KMS-11 (cell line): Measurements from ENCODE around the gene AOC1.

Experiments
- H2AFZ ChIP-seq: fragments of 200-600 bp; sonication (generic); 2 replicates; pipeline ENCODE4 v1.6.1; 2016; ENCODE audit warnings: antibody characterized with exemption, mixed run types, low read depth
- H3K27ac ChIP-seq: fragments of 200-600 bp; sonication (generic); 2 replicates; pipeline ENCODE4 v1.6.1; 2016; ENCODE audit warnings: mild to moderate bottlenecking, mixed run types
- H3K27me3 ChIP-seq: fragments of 200-600 bp; sonication (generic); 2 replicates; pipeline ENCODE4 v1.6.1; 2017; ENCODE audit warnings: mild to moderate bottlenecking, low read depth, mixed run types, moderate library complexity; ENCODE audit not compliant: insufficient read depth
- H3K36me3 ChIP-seq: fragments of 200-600 bp; sonication (generic); 2 replicates; pipeline ENCODE4 v1.6.1; 2017; ENCODE audit warnings: mild to moderate bottlenecking, mixed run types; ENCODE audit not compliant: insufficient read depth
- H3K4me1 ChIP-seq: fragments of 200-600 bp; sonication (generic); 2 replicates; pipeline ENCODE4 v1.6.1; 2016; ENCODE audit warnings: mild to moderate bottlenecking, low read depth, mixed run types; ENCODE audit not compliant: poor library complexity, severe bottlenecking
- H3K4me2 ChIP-seq: fragments of 200-600 bp; sonication (generic); 2 replicates; pipeline ENCODE4 v1.7.0; 2016; ENCODE audit warnings: mild to moderate bottlenecking, mixed run types
- H3K4me3 ChIP-seq: fragments of 200-600 bp; sonication (generic); IDR thresholded peaks from 2 replicates; pipeline ENCODE4 v1.6.1; 2017; ENCODE audit warnings: low read depth, low read length, mixed read lengths; ENCODE audit not compliant: insufficient read depth
- H3K79me2 ChIP-seq: fragments of 200-600 bp; sonication (generic); 2 replicates; pipeline ENCODE4 v1.6.1; 2016; ENCODE audit warnings: low read depth, mixed run types; ENCODE audit not compliant: insufficient read depth
- H3K9ac ChIP-seq: fragments of 200-600 bp; sonication (generic); 2 replicates; pipeline ENCODE4 v1.6.1; 2016; ENCODE audit warnings: mild to moderate bottlenecking, mixed run types
- H4K20me1 ChIP-seq: fragments of 200-600 bp; sonication (generic); 2 replicates; pipeline ENCODE4 v1.6.1; 2016; ENCODE audit warnings: mild to moderate bottlenecking, mixed run types; ENCODE audit not compliant: insufficient read depth
- CTCF ChIP-seq: fragments of 200-600 bp; sonication (generic); conservative IDR thresholded peaks from 2 replicates; pipeline ENCODE4 v1.6.1; 2017; ENCODE audit warnings: low read depth, mild to moderate bottlenecking, antibody characterized with exemption, low read length, moderate library complexity, mixed read lengths

The AOC1 gene

GRCh38 chr7:150855046-150855445 lies 2.7 kb downstream of the AOC1 start:
- H4K20me1 ChIP-seq = no peaks in the 10 kb centered on the region
- H3K4me3 ChIP-seq = no peak overlapping the region
- H3K27me3 ChIP-seq = no peaks in the 10 kb centered on the region
- no peaks in the 10 kb centered on the region for H3K79me2 ChIP-seq
- no peaks in the 10 kb centered on the region for H3K36me3 ChIP-seq
- no peak overlapping the region for H3K9ac ChIP-seq
- no peak overlapping the region for H3K4me2 ChIP-seq
- H2AFZ ChIP-seq = no peak overlapping the region; the same call in 1 of the 2 replicates
- H3K27ac ChIP-seq = no peak overlapping the region
- TF ChIP-seq CTCF = no peak
- no peaks in the 10 kb centered on the region for H3K4me1 ChIP-seq

GRCh38 chr7:150855476-150856302 lies 3.4 kb downstream of the AOC1 start:
- H3K9ac ChIP-seq = no peak overlapping the region
- no peaks in the 10 kb centered on the region for H3K4me1 ChIP-seq
- no peak overlapping the region for H2AFZ ChIP-seq
- H3K36me3 ChIP-seq = no peaks in the 10 kb centered on the region
- no peak overlapping the region for H3K27ac ChIP-seq
- no peak overlapping the region for H3K4me2 ChIP-seq
- no peaks in the 10 kb centered on the region for H3K79me2 ChIP-seq
- no peak for TF ChIP-seq CTCF
- no peaks in the 10 kb centered on the region for H3K27me3 ChIP-seq
- no peaks in the 10 kb centered on the region for H4K20me1 ChIP-seq
- no peak overlapping the region for H3K4me3 ChIP-seq

GRCh38 chr7:150856303-150857275 lies 4.3 kb downstream of the AOC1 start:
- Histone ChIP-seq H2AFZ (no peak overlapping the region), H3K9ac (no peak overlapping the region), H3K36me3 (no peaks in the 10 kb centered on the region), H3K27me3 (no peaks in the 10 kb centered on the region), H3K4me3 (no peak overlapping the region), H3K79me2 (no peaks in the 10 kb centered on the region), H3K4me1 (no peaks in the 10 kb centered on the region), H4K20me1 (no peaks in the 10 kb centered on the region), H3K27ac (no peak overlapping the region), H3K4me2 (no peak overlapping the region)
- no peak for TF ChIP-seq CTCF

- Histone ChIP-seq H2AFZ (no peak overlapping the region), H3K4me2 (no peak overlapping the region), H3K79me2 (no peaks in the 10 kb centered on the region), H3K36me3 (no peaks in the 10 kb centered on the region), H3K27me3 (no peaks in the 10 kb centered on the region), H3K9ac (no peak overlapping the region), H4K20me1 (no peaks in the 10 kb centered on the region), H3K4me3 (no peak overlapping the region), H3K27ac (no peak overlapping the region), H3K4me1 (no peaks in the 10 kb centered on the region)
- TF ChIP-seq CTCF = no peak
Measured at GRCh38 chr7:150857276-150858055, 5.1 kb downstream of the AOC1 start.
